Kidney (tissue), 14 donors: ENCODE results near the gene CARD19. TPM values are rescaled to one million over a fixed set of nuclear protein-coding genes. Genes with fewer than 3 reads are reported as not detected.

ENCODE experiments used
- DNase-seq, 5 donors: peaks; one replicate each; pipeline ENCODE4 v3.0.0-alpha.2; 2013 to 2020
- FAIRE-seq: peaks from 2 replicates; lab custom pipeline; 2012; peaks lifted over from hg19 to GRCh38; lab: Jason Lieb, UNC
- H3K27ac ChIP-seq, 2 donors: one replicate each; pipeline ENCODE4 v1.7.0; 2013; ENCODE audit warnings: low read depth in 2 of 2, low read length in 2 of 2, inconsistent platforms in 1 of 2
- H3K27me3 ChIP-seq: one replicate; pipeline ENCODE4 v1.7.1; 2013; ENCODE audit warnings: low read length, inconsistent platforms; ENCODE audit not compliant: control insufficient read depth, insufficient read depth
- H3K36me3 ChIP-seq, 3 donors: one replicate each; pipeline versions ENCODE4 v1.7.0 to v1.7.1; 2013; ENCODE audit warnings: low read length in 3 of 3, control low read depth in 1 of 3, inconsistent platforms in 1 of 3; ENCODE audit not compliant: insufficient read depth in 3 of 3, control insufficient read depth in 2 of 3
- H3K4me1 ChIP-seq, 3 donors: one replicate each; pipeline versions ENCODE4 v1.7.0 to v1.7.1; 2013; ENCODE audit warnings: low read length in 3 of 3, inconsistent platforms in 1 of 3, low read depth in 1 of 3; ENCODE audit not compliant: control insufficient read depth in 2 of 3, insufficient read depth in 2 of 3
- H3K4me3 ChIP-seq, 3 donors: one replicate each; pipeline versions ENCODE4 v1.7.0 to v1.8.1; 2013; ENCODE audit warnings: low read length in 3 of 3, control low read depth in 1 of 3, inconsistent platforms in 1 of 3
- H3K9ac ChIP-seq, 3 donors: one replicate each; pipeline versions ENCODE4 v1.7.0 to v1.7.1; 2013; ENCODE audit warnings: low read length in 3 of 3, control low read depth in 1 of 3, inconsistent platforms in 1 of 3
- H3K9me3 ChIP-seq, 3 donors: one replicate each; pipeline versions ENCODE4 v1.7.0 to v1.7.1; 2013; ENCODE audit warnings: low read length in 3 of 3, control low read depth in 1 of 3, inconsistent platforms in 1 of 3; ENCODE audit not compliant: control insufficient read depth in 2 of 3, insufficient read depth in 1 of 3
- CTCF ChIP-seq: IDR thresholded peaks from 3 replicates; pipeline ENCODE4 v1.5.1; 2012; ENCODE audit warnings: mild to moderate bottlenecking, moderate library complexity, borderline replicate concordance; ENCODE audit not compliant: insufficient read depth; ENCODE audit errors: extremely low read depth
- intact Hi-C: fragments of 100-400 bp; cut with DNase I; formaldehyde crosslinking; loops from one replicate; pipeline ENCODE4 v1.11.1; 2022
- polyA plus RNA-seq: library from polyadenylated mRNA; stranded (reverse); fragments of 350-450 nt; fragmentation: Illumina TruSeq; extraction: RNeasy Lipid Tissue Mini Kit (QIAGEN cat#74804); gene quantifications from one replicate; pipeline ENCODE4 v1.2.3, GENCODE V29; 2014; ENCODE audit warnings: low read depth, low replicate concordance; ENCODE audit not compliant: insufficient read depth
- total RNA-seq: library from RNA; stranded (reverse); fragmentation: NEBNext Ultra II Directional; extraction: Animal tissue kit (Norgen Biotek cat#: 25700); gene quantifications from one replicate; pipeline ENCODE4 v1.2.1, GENCODE V29; 2021
- donor health status: control.
- donor health status: control.
- donor health status: control.
- donor health status: control.
- donor health status: control.
- donor health status: DM: yes; HTN: yes; CAD: no.
- donor health status: Normal renal cell carcinoma (clear cell type).

The CARD19 gene
- total and polyA plus RNA-seq, 2 donors from 2014 or later: 44.5 to 49.3 TPM

DNA sequence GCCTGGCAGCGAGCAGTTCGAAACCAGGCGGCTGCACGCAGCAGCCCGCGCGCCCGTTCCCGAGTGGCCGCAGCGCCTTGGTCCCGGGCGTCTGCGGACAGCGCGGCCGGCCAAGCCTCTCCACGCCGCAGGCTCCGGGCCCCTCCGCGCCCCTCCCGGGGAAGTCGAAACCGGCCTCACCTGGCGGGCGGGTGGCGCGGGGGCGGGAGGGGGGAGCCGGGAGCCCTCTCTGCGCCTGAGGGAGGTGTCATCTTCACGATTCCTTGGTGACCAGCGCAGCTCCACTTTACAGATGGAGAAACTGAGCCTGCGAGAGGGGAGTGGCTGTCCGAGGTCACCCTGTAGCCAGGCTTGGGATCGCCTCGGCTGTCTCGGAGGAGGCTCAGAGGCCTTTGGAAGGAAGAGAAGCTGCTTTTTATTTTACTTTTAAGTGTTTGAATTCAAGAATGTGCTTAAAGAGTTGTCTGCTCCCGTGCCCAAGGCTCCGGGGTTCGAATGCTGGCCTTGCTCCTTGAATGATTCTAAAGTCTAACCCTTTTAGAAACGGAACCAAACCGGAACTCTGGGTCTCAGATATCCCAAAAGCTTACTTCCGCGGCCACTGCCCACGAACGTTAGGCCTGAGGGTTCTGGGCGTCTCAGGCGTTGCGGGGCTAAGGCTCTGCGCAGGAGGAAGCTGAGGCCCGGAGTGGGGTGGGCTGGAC, 36.9 kb upstream of the CARD19 start:
- H3K4me1 ChIP-seq: peaks cover 0 to 32% (median 16%) of the 10 kb centered on the region in 3 donors
- H3K36me3 ChIP-seq: no peaks in the 10 kb centered on the region
- no peak for TF ChIP-seq CTCF
- DNase-seq (peak in 2 of 5 donors; percentile 69 to 76), FAIRE-seq (no peak)
- peak overlapping the region in 2 of 3 donors; percentile 59 to 62 for H3K4me3 ChIP-seq
- H3K27me3 ChIP-seq: no peaks in the 10 kb centered on the region
- no peaks in the 10 kb centered on the region for H3K9me3 ChIP-seq
- peak overlapping the region; percentile 25 to 58 for H3K27ac ChIP-seq
- H3K9ac ChIP-seq: peak overlapping the region in 1 of 3 donors; percentile 47
- intact Hi-C loops: no loop called here

DNA sequence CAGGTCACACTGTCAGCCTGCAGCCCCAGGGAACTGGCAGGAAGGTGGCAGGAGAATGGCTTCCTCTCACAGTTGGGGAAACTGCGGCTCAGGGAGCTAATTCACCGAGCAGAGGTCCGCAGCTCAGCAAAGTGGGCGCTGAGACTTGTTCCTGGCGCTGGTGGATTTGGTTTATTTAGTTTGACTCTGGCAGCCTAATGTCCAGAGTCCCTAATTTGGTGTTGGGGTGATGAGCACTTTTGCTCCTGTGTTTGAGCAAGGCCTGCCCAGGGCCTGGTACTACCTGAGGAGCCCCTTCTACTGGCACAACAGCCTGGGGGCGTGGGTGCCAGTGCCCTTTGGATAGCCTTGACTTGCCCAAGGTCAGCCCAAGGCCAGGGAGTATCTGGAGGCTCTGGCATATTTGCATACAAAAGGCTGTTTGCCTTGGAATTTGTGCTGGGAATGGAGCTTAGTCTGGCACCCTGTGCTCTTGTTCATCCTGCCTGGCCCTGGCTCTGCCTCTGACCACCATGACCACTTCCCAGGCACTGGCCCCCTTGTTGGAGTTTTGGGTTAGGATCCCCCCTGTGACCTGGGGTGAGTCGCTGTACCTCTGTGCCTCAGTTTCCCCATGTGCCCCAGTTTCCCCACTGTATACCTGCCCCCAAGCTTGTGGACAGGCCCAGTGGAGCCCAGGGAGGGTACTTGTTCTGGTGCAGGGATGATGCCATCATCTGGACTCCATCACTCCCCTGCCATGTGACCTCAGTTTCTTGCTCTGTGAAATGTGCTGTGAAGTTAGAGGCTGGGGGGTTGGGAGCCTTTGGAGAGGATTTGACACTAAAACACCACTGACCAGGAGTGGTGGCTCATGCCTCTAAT, 36.1 kb upstream of the CARD19 start:
- FAIRE-seq (no peak), DNase-seq (peak in 2 of 5 donors; percentile 52 to 63)
- no peak for TF ChIP-seq CTCF
- Histone ChIP-seq H3K4me1 (peaks cover 0 to 32% (median 16%) of the 10 kb centered on the region in 3 donors), H3K4me3 (peak overlapping the region in 2 of 3 donors; percentile 59 to 62), H3K9ac (peak overlapping the region in 1 of 3 donors; percentile 47), H3K9me3 (no peaks in the 10 kb centered on the region), H3K36me3 (no peaks in the 10 kb centered on the region), H3K27me3 (no peaks in the 10 kb centered on the region), H3K27ac (peak overlapping the region; percentile 49 to 58)
- intact Hi-C loops: no loop called here

- H3K27ac ChIP-seq: peak overlapping the region; percentile 2 to 51
These were observed 35.2 kb upstream of the CARD19 start for GRCh38 chr9:93060746-93061259.

More at GRCh38 chr9:93060746-93061259, 35.2 kb upstream of the CARD19 start:
- no peak for TF ChIP-seq CTCF
- Histone ChIP-seq H3K36me3 (no peaks in the 10 kb centered on the region), H3K4me3 (no peak overlapping the region), H3K9me3 (no peaks in the 10 kb centered on the region), H3K4me1 (peaks cover 0 to 32% (median 16%) of the 10 kb centered on the region in 3 donors), H3K9ac (no peak overlapping the region), H3K27me3 (no peaks in the 10 kb centered on the region)
- intact Hi-C loops: no loop called here
- FAIRE-seq (no peak), DNase-seq (peak in 1 of 5 donors; percentile 39)
